Hematopoietic multipotent progenitor cell treated with erythropoietin and hydrocortisone succinate and interleukin-3 and kit ligand, for 4 days (in vitro differentiated cells): Measurements from ENCODE around the gene DNAL1.

ENCODE experiments used
- DNase-seq: peaks from one replicate; pipeline ENCODE4 v3.0.0-alpha.2; 2015

The DNAL1 gene

DNA sequence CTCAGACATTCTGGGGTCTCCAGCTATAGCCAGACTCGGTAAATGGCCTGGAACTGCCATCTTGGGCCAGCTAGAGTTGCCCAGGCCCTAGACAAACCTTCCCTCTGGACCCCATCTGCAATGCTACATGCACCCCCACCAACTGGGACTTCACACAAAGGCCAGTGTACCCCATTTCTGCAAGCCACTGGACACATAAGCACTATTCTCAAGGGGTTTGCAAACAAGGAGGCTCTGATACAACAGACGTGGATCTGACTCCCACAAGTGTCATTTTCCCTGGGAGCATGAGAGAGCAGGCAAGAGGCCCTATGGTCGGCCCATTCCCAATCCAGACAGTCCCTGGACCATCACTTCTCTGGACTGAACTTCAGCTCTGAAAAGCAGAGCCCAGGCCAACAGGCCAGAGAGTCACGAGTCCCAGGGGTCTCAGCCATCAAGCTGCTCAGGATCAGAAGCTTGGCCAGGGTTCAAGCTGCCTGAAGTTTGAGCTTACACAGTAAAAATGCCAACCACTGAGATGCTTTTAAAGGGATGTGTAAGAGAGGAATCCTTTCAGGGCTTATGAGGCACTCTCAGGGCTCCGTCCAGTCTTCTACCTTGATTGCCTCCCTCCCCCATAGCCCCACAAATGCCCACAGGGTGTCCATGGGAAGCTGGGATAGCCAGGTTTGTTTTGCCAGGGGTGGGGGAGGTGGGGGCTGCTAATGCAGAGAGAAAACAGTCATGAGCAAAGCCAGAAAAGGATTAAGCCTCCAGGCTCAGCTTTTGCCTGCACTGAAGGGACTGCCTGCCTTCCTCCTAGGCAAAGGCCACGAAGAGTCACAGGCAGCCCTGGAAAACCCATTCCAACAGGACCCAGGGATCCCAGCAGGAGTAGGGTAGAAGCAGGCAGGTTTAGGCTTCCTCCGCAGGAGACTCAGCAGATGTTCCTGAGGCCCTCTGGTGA is 101.1 kb downstream of the DNAL1 start:
- no peak for DNase-seq

DNA sequence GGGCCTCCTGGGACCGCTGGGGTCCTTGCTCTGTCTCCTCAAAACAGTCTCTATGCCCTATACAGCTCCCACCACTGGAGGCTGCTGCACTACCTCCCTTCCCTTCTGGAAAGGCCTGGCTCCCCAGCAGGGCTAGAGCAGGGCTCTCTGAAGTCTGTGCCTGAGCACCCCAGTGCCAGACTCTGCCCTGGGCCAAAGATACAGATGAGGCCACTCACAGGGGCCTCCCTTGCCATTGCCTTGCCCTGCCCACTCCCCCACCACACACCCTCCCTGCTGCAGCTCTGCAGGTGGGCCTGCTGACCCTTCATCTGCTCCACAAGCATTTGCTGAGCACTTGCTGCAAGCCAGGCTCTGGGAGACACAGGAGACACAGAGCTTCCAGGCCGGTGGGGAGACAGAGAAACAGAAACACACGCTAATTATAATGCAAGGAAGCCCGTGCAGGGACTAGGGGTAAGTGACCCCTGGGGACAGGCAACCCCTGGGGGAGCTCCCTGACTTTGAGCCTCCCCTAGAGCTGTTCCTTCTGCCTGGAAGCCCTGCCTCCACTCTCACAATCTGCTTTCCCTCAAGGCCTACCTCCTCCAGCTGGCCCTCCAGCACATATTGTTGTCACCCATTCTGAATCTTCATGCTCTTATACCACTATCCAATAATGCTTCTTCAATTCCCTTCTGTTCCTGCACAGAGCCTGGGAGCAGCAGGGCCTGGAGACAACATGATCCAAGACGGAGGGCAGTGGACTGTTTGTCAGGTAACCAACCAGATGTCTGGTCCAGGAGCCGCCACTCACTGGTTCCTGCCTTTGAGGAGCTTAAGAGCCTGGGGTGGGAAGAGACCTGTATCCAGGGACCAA is 102.0 kb downstream of the DNAL1 start:
- peak; percentile 68 for DNase-seq

DNA sequence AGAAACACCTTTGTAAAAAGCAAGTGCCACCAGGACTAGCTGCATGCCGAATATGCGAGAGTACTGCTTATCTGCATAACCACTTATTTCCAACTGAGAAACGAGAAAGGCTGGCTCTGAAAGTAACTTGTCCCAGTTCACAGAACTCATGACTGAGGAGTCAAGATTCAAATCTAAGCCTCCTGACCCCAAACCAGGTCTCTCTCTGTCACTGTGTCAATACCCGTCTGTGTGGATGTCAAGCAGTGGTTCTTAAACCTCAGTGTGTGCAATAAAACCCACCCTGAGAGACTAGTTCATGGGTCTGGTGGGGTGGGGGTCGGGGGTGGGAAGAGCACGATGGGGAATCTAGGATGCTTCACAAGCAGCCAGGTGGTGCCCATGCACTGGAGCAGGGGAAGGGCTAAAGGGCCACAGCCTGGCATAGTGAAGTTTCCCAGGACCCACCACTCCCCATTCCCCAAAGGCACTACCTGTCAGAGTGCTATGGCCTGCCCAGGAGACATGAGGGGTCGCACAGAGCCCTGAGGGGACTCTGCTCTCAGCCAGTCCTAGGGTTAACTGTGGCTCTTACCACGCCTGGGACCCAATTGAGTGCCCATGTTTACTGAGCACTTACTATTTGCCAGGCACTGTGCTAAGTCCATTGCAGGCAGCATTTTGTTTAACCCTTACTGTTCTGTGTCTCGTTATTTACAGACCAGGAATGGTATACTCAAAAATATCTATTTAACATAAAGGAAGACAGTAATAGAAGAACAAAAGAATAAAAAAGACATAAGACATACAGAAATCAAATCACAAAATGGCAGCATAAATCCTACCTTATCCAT is 102.8 kb downstream of the DNAL1 start:
- DNase-seq: peak; percentile 64

DNA sequence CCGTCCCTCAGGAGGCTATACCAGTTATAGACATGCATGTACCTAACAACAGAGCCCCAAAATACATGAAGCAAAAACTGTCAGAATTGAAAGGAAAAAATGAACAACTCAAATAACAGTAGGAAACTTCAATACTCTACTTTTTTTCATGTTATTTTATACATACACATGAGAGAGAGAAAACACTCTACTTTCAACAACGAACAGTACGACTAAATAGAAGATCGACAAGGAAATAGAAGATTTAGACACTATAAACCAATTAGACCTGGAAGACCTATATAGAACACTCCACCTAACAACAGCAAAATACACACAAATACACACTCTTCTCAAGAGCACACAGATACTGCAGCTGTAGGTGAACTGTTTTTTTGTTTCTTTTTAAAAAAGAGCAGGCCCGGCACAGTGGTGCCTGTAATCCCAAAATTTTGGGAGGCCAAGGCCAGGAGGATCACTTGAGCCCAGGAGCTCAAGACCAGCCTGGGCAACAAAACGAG is 104.1 kb downstream of the DNAL1 start:
- DNase-seq: no peak

DNA sequence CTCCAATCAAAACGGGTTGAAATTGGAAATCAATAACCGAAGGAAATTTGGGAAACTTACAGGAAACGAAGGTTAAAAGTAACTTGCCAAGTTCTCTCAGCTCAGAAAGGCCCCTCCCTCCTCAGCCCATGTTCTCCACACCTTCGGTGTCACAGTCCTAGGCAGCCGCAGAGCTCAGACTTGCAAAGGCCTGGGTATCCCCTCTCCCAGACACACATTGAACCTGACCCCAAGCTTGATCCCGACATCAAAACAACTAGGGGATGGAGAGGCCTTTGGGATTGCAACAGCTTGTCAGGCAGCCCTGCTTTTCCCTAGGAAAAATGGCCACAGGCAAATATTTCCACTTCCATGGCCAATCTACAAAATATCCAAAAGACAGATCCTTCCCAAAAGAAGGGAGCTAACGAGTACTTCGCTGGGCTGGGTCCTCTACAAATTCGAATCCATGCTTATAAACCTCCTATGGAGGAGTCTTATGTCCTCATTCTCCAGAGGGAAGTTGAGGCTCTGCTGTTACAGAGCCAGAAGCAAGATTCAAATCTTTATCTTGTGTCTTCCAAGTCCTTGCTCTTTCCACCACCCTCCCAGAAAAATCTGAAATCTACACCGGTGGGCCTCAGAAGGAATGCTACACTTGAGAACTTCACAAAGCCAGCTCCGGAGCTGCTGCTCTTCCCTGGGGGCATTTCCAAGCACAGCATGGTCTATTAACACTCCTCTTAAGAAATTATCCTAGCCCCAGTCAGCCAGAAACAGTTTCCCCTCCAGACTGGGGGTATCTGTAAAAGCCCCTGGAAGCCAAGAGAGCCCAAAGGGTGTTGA is 105.1 kb downstream of the DNAL1 start:
- no peak for DNase-seq

DNA sequence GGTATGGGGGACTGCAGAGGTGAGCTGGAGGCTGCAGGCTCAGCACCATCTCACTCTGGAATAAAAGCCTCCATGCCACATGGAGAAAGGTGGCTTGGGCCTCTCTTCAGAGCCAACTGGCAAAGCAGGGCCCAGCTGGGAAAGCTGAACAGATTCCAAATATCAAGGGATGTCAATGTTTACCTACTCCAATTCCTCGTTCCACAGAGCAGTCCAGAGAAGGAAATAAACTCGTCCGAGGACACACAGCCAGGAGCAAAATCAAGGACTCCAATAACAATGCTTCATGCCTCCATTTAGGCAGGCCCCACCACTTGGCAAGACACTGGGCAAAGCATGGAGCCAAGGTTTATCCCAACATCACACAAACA is 105.7 kb downstream of the DNAL1 start:
- DNase-seq: no peak

DNA sequence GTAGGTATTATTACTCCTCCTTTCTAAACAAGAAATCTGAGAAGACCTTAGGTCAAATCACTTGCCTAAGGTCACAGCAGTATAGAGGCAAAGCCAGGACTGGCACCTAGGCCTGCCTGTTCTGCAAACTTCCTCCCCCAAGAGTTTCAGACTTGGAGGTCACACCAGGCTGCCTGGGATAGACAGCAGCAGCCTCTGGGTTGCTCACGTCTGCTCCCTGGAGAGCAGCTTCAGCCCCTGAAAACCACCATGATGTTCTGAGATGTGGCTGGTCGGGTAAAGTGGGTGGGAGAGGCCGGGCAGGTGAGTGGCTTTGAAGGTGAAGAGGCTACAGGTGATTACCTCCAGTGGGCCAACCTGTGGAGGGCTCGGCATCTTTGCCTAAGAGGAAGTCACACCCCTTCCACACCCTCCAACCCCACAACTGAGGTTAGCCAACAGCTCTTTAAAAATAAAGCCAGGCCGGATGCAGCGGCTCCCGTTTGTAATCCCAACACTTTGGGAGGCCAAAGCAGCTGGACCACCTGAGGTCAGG is 106.4 kb downstream of the DNAL1 start:
- no peak for DNase-seq

DNA sequence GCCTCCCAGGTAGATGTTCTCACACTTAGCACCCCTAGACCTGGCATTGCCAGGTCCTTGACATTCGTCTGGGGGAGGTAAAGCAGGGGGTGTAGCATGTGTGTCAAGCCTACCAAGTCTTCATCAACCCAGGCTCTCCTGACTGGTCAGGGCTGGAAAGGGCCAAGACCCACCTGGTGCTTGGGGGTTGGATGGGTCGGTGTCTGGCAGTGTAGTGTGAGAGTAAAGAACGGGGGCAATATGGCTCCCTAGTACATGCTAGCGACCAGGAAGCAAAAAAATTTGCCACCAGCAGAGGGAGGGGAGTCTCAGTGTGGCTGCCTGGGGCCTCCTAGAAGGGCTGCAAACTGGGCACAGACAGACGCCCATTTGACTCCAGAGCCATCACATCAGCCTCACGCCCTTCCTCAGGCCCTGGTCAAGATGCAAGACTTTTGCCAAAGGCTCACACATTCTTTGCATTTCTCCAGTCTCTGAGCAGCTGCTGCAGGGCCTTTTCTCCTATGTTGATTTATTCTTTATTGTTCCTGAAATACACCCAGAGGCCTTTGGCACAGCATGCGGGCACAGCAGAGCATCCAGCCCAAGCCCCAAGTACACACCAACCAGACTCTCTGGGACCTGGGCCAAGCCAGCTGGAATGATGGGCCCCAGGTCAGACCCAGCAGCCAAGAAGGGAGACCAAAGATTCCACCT is 107.7 kb downstream of the DNAL1 start:
- peak; percentile 75 for DNase-seq
